ENCODE measurements around the gene MAGI1.

Gene MAGI1

DNA sequence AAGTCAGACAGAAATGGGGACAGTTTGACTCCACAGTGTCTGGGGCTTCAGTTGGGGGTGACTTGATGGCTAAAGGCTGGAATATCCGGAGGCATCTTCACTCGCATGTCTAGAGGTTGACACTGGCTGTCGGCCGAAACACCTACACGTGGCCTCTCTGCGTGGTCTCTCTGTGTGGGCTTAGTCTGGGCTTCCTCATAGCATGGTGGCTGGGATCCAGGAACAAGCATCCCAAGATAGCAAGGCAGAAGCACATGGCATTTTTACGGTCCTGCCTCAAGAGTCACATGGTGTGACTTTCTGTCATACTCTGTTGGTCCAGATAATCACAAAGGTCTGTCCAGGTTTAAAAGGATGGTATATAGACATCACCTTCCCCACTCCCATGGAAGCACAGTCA lies 34.5 kb downstream of the MAGI1 start:
- DNase-seq (ENCODE audit: low read depth), result no peak
- TF ChIP-seq CTCF (IDR thresholded peaks at IDR 0.05; ENCODE audit: insufficient read depth, low read depth, low read length, missing control alignments), result no peak
- H3K4me3 ChIP-seq (ENCODE audit: low read length), result no peak overlapping the region

GRCh38 chr3:66001626-66002025 lies 37.1 kb downstream of the MAGI1 start:
- DNase-seq (ENCODE audit: low read depth), result no peak
- TF ChIP-seq CTCF (IDR thresholded peaks at IDR 0.05; ENCODE audit: insufficient read depth, low read depth, low read length, missing control alignments), result no peak
- H3K4me3 ChIP-seq (ENCODE audit: low read length), result no peak overlapping the region

- no peak overlapping the region for H3K4me3 ChIP-seq (ENCODE audit: low read length)
- no peak for TF ChIP-seq CTCF (IDR thresholded peaks at IDR 0.05; ENCODE audit: insufficient read depth, low read depth, low read length, missing control alignments)
- DNase-seq (ENCODE audit: low read depth), result no peak
Measured at GRCh38 chr3:66000506-66000905, 38.2 kb downstream of the MAGI1 start.

DNA sequence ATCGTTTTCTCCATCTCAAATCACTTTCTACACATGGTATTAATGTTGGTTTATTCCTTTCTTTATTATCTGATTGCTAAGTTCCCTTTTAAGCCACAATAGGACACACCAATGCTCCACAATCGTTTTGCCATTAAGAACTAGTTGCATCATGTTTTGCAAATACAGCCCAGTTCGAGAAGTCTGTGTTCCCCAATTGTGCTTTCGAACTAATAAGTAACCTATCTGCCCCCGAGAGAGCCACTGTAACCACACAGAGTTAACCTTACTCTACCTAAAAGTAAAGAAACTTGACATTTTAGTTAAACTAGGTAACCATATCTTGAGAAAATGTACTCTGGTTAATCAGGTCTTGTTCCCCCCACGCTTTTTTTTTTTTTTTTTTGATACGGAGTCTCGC lies 39.1 kb downstream of the MAGI1 start:
- no peak for TF ChIP-seq CTCF (IDR thresholded peaks at IDR 0.05; ENCODE audit: insufficient read depth, low read depth, low read length, missing control alignments)
- no peak for DNase-seq (ENCODE audit: low read depth)
- no peak overlapping the region for H3K4me3 ChIP-seq (ENCODE audit: low read length)

GRCh38 chr3:65996589-65996988 lies 42.1 kb downstream of the MAGI1 start:
- no peak overlapping the region for H3K4me3 ChIP-seq (ENCODE audit: low read length)
- no peak for TF ChIP-seq CTCF (IDR thresholded peaks at IDR 0.05; ENCODE audit: insufficient read depth, low read depth, low read length, missing control alignments)
- DNase-seq (ENCODE audit: low read depth), result peak; percentile 96

DNA sequence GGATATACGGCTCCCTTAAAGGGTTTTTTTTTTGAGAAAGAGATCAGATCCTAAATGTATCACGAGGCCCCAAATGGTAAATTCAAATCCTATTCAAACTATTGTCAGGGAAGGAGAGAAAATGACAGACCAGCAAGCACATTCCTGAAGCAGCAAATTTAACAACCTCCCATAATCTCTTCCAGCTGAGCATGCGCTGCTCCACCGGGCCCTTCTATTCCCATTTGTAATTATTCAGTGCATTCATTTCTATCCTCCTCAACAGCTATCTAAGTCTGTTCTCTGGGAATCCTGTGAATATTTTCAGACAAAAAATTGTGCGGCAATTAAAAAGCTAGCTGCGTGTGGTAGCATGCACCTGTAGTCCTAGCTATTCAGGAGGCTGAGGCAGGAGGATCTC lies 43.2 kb downstream of the MAGI1 start:
- no peak for TF ChIP-seq CTCF (IDR thresholded peaks at IDR 0.05; ENCODE audit: insufficient read depth, low read depth, low read length, missing control alignments)
- no peak for DNase-seq (ENCODE audit: low read depth)
- no peak overlapping the region for H3K4me3 ChIP-seq (ENCODE audit: low read length)

- H3K4me3 ChIP-seq (ENCODE audit: low read length), result no peak overlapping the region
- DNase-seq (ENCODE audit: low read depth), result peak; percentile 75
- TF ChIP-seq CTCF (IDR thresholded peaks at IDR 0.05; ENCODE audit: insufficient read depth, low read depth, low read length, missing control alignments), result no peak
Measured at GRCh38 chr3:65995030-65995429, 43.7 kb downstream of the MAGI1 start.

Measured in epithelial cell of esophagus (primary cell).